ENCODE data around the gene CDH1. TPM values are rescaled to one million over a fixed set of nuclear protein-coding genes. Genes with fewer than 3 reads are reported as not detected.

Gene CDH1
- total RNA-seq = 100 to 1,000 TPM in 1 of 2 donors, 10 to 100 TPM in 1; 95.3 to 107 TPM

- intact Hi-C loops (cut with DNase I) = loop anchor here (10.0 kb wide), 1 partner anchor 58 kb away; no protein-coding TSS in a partner anchor
- no peaks in the 10 kb centered on the region for H3K27me3 ChIP-seq
- WGBS, 2 donors = 1 to 2% methylated on average over 7 to 54 of the region's 63 CpGs
- peak within 1 kb of the TSS; percentile 96 to 98 (median 96) for H3K27ac ChIP-seq
- TF ChIP-seq POLR2A (IDR thresholded peaks at IDR 0.05) (peak; percentile 99), CTCF (IDR thresholded peaks at IDR 0.05) (peak in 1 of 7 experiments; percentile 4)
- H3K36me3 ChIP-seq (replicated peaks in 1 of 2; ENCODE audit: insufficient read depth in 1 of 2, low read depth in 2 of 2) = no peaks in the 10 kb centered on the region
- no peaks in the 10 kb centered on the region for H3K9me3 ChIP-seq
- ATAC-seq (peak; percentile 89), DNase-seq (peak; percentile 97 to 98 (median 98))
- H3K4me1 ChIP-seq = peaks cover 57% of the 10 kb centered on the region
- peak within 1 kb of the TSS; percentile 74 to 94 for H3K4me3 ChIP-seq
Observed at GRCh38 chr16:68737046-68737729, at the start of gene CDH1. Gene CDH1 (plus strand): TSS chr16:68737292. CDS start chr16:68737416, 124 bp downstream.

GRCh38 chr16:68689921-68690320, 47.2 kb upstream of the CDH1 start:
- no peaks in the 10 kb centered on the region for H3K36me3 ChIP-seq (replicated peaks in 1 of 2; ENCODE audit: insufficient read depth in 1 of 2, low read depth in 2 of 2)
- ATAC-seq (peak; percentile 47), DNase-seq (peak in 1 of 4 donors; percentile 10)
- H3K27me3 ChIP-seq = no peaks in the 10 kb centered on the region
- no peaks in the 10 kb centered on the region for H3K4me1 ChIP-seq
- no peak overlapping the region for H3K27ac ChIP-seq
- TF ChIP-seq CTCF (IDR thresholded peaks at IDR 0.05) = peak in 1 of 7 experiments; percentile 10
- TF ChIP-seq POLR2A (IDR thresholded peaks at IDR 0.05) = no peak
- H3K4me3 ChIP-seq = no peak overlapping the region
- intact Hi-C loops (cut with DNase I) = no loop called here
- 65 to 69% methylated on average over 5 of the region's 5 CpGs for WGBS, 2 donors
- H3K9me3 ChIP-seq = no peaks in the 10 kb centered on the region

- ATAC-seq = no peak
- intact Hi-C loops (cut with DNase I) = no loop called here
- Histone ChIP-seq H3K4me1 (no peaks in the 10 kb centered on the region), H3K9me3 (no peaks in the 10 kb centered on the region), H3K27ac (no peak overlapping the region), H3K27me3 (no peaks in the 10 kb centered on the region), H3K4me3 (no peak overlapping the region), H3K36me3 (replicated peaks in 1 of 2; ENCODE audit: insufficient read depth in 1 of 2, low read depth in 2 of 2) (no peaks in the 10 kb centered on the region)
- no peak for DNase-seq
- TF ChIP-seq POLR2A (IDR thresholded peaks at IDR 0.05) (no peak), CTCF (IDR thresholded peaks at IDR 0.05) (no peak)
- WGBS, 2 donors = 80 to 86% methylated on average over 10 to 11 of the region's 11 CpGs
Observed at GRCh38 chr16:68695575-68695974, 41.5 kb upstream of the CDH1 start.

GRCh38 chr16:68696514-68696913, 40.6 kb upstream of the CDH1 start:
- Histone ChIP-seq H3K36me3 (replicated peaks in 1 of 2; ENCODE audit: insufficient read depth in 1 of 2, low read depth in 2 of 2) (no peaks in the 10 kb centered on the region), H3K27ac (no peak overlapping the region), H3K9me3 (no peaks in the 10 kb centered on the region), H3K27me3 (no peaks in the 10 kb centered on the region), H3K4me3 (no peak overlapping the region), H3K4me1 (no peaks in the 10 kb centered on the region)
- intact Hi-C loops (cut with DNase I) = no loop called here
- 49 to 72% methylated on average over 8 of the region's 8 CpGs for WGBS, 2 donors
- no peak for ATAC-seq
- TF ChIP-seq CTCF (IDR thresholded peaks at IDR 0.05) = peak in 1 of 7 experiments; percentile 6
- no peak for TF ChIP-seq POLR2A (IDR thresholded peaks at IDR 0.05)
- DNase-seq = peak in 1 of 4 donors; percentile 11

GRCh38 chr16:68698091-68698490, 39.0 kb upstream of the CDH1 start:
- TF ChIP-seq POLR2A (IDR thresholded peaks at IDR 0.05) (no peak), CTCF (IDR thresholded peaks at IDR 0.05) (no peak)
- Histone ChIP-seq H3K4me1 (no peaks in the 10 kb centered on the region), H3K27ac (no peak overlapping the region), H3K36me3 (replicated peaks in 1 of 2; ENCODE audit: insufficient read depth in 1 of 2, low read depth in 2 of 2) (no peaks in the 10 kb centered on the region), H3K27me3 (no peaks in the 10 kb centered on the region), H3K4me3 (no peak overlapping the region), H3K9me3 (no peaks in the 10 kb centered on the region)
- intact Hi-C loops (cut with DNase I) = no loop called here
- WGBS, 2 donors = 84 to 91% methylated on average over 19 to 23 of the region's 23 CpGs
- no peak for DNase-seq
- no peak for ATAC-seq
